Upper lobe of left lung (tissue), 6 donors: ENCODE data around the gene IL13. TPM values are rescaled to one million over a fixed set of nuclear protein-coding genes. Genes with fewer than 3 reads are reported as not detected.

Experiments
- ATAC-seq, 2 donors: fragments of 200-7000 bp; cut with Tn5 transposase; one replicate each; pipeline ENCODE4 v1.9.1; 2022; ENCODE audit warnings: mild to moderate bottlenecking in 2 of 2, moderate library complexity in 2 of 2; ENCODE audit not compliant: low FRiP score in 2 of 2
- DNase-seq, 2 donors: peaks; one replicate each; pipeline ENCODE4 v3.0.0-alpha.2; 2019 to 2020
- H3K27ac ChIP-seq, 4 donors: fragments of 200-600 bp; sonication (generic); one replicate each; pipeline ENCODE4 v1.5.1; 2016 to 2019
- H3K27me3 ChIP-seq, 4 donors: fragments of 200-600 bp; sonication (generic); one replicate each; pipeline ENCODE4 v1.5.1; 2017 to 2019
- H3K36me3 ChIP-seq, 4 donors: fragments of 200-600 bp; sonication (generic); one replicate each; pipeline ENCODE4 v1.5.1; 2016 to 2019
- H3K4me1 ChIP-seq, 4 donors: fragments of 200-600 bp; sonication (generic); one replicate each; pipeline ENCODE4 v1.5.1; 2018 to 2019
- H3K4me3 ChIP-seq, 4 donors: fragments of 200-600 bp; sonication (generic); one replicate each; pipeline ENCODE4 v1.5.1; 2017 to 2019; ENCODE audit warnings: mild to moderate bottlenecking in 2 of 4, moderate library complexity in 1 of 4
- H3K9me3 ChIP-seq, 4 donors: fragments of 200-600 bp; sonication (generic); one replicate each; pipeline ENCODE4 v1.5.1; 2018 to 2019
- EP300 ChIP-seq, 4 donors: sonication (generic); formaldehyde crosslinking; IDR thresholded peaks; one replicate each; pipeline ENCODE4 v1.5.1; 2017; ENCODE audit warnings: antibody characterized with exemption in 4 of 4, control low read depth in 2 of 4
- POLR2A ChIP-seq, 4 donors: fragments of 450-650 bp; IDR thresholded peaks; one replicate each; pipeline ENCODE4 v1.5.1; 2016 to 2017; ENCODE audit warnings: antibody characterized with exemption in 4 of 4, mild to moderate bottlenecking in 2 of 4
- POLR2AphosphoS5 ChIP-seq, 2 donors: sonication (generic); formaldehyde crosslinking; IDR thresholded peaks; one replicate each; pipeline ENCODE4 v1.5.1; 2017; ENCODE audit warnings: antibody characterized with exemption in 2 of 2
- WGBS, 2 donors: methylation state at CpG; one replicate each; pipeline ENCODE4 v1.1.5; 2017 to 2018; 5-methylcytosine and 5-hydroxymethylcytosine counted together
- total RNA-seq, 6 donors: library from RNA; depleted of rRNA in 4 of 6; stranded (reverse); fragments of >200 nt in 4 of 6; gene quantifications; one replicate each; pipeline versions ENCODE4 v1.1.0 to v1.2.1, GENCODE V29; 2016 to 2021
- TF ChIP-seq, protein P1 (sequence below), 6 experiments: fragments of 450-650 bp in 4 of 6; fragments of 200-600 bp in 2 of 6; sonication (generic) in 2 of 6; IDR thresholded peaks; one replicate each; pipeline ENCODE4 v1.5.1; 2016 to 2019; ENCODE audit warnings: antibody characterized with exemption in 6 of 6
- donor health status: DM: no; HTN: no; CAD: no; lungs with moderate emphysema.
- donor health status: DM: no; HTN: yes; CAD: no; lungs with severe emphysema.

The IL13 gene
- total RNA-seq, 6 donors from 2014 or later: 0.49 to 1.0 TPM; not detected in 4

DNA sequence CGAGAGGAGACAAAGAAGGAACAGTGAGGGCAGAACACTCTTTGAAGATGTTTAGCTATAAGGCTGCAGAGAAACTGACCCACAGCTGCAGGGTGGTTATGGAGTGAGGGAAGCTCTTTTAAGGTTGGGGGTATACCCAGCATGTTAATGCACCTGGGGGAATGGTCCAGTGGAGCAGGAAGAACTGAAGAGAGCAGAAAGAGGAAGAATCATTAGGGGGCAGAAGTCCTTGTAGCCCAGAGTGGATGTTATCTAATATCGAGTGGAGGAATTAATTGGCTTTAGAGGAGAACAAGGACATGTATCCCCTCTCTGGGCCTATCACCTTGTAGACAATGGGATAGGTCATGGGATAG lies 23.5 kb downstream of the IL13 start:
- Histone ChIP-seq H3K4me1 (peaks cover 0 to 6% (median 3%) of the 10 kb centered on the region in 4 donors), H3K27me3 (no peaks in the 10 kb centered on the region), H3K4me3 (no peak overlapping the region), H3K9me3 (no peaks in the 10 kb centered on the region), H3K27ac (no peak overlapping the region), H3K36me3 (no peaks in the 10 kb centered on the region)
- DNase-seq (no peak), ATAC-seq (no peak)
- 88 to 96% methylated on average over 2 of the region's 2 CpGs for WGBS, 2 donors
- no peak for TF ChIP-seq EP300 (IDR thresholded peaks at IDR 0.05)
- TF ChIP-seq POLR2AphosphoS5 (IDR thresholded peaks at IDR 0.05): no peak
- TF ChIP-seq, protein P1, sequence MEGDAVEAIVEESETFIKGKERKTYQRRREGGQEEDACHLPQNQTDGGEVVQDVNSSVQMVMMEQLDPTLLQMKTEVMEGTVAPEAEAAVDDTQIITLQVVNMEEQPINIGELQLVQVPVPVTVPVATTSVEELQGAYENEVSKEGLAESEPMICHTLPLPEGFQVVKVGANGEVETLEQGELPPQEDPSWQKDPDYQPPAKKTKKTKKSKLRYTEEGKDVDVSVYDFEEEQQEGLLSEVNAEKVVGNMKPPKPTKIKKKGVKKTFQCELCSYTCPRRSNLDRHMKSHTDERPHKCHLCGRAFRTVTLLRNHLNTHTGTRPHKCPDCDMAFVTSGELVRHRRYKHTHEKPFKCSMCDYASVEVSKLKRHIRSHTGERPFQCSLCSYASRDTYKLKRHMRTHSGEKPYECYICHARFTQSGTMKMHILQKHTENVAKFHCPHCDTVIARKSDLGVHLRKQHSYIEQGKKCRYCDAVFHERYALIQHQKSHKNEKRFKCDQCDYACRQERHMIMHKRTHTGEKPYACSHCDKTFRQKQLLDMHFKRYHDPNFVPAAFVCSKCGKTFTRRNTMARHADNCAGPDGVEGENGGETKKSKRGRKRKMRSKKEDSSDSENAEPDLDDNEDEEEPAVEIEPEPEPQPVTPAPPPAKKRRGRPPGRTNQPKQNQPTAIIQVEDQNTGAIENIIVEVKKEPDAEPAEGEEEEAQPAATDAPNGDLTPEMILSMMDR (IDR thresholded peaks at IDR 0.05): no peak
- no peak for TF ChIP-seq POLR2A (IDR thresholded peaks at IDR 0.05)

DNA sequence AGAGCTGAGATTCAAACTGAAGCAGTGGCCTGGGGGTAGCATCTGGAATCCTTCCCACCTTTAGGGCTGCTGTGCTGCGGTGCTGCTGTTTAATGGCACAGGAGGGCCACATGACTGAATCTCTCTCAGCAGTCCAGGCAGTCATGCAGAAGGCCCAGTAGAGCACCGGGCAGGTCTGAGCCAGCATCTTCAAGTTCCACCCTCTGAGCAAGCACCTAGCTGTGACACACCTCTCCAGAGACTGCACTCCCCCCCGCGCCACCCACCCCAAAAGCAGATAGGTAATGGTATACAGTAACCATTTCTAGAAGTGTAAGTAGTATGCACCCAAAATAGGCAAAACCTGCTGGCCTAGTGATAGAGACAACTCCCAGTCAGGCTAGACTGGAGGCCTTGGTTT lies 24.0 kb downstream of the IL13 start:
- DNase-seq (no peak), ATAC-seq (no peak)
- no peak for TF ChIP-seq POLR2AphosphoS5 (IDR thresholded peaks at IDR 0.05)
- TF ChIP-seq EP300 (IDR thresholded peaks at IDR 0.05): no peak
- TF ChIP-seq, protein P1 (IDR thresholded peaks at IDR 0.05): no peak
- no peak for TF ChIP-seq POLR2A (IDR thresholded peaks at IDR 0.05)
- peaks cover 0 to 6% (median 2%) of the 10 kb centered on the region in 4 donors for H3K4me1 ChIP-seq
- H3K36me3 ChIP-seq: no peaks in the 10 kb centered on the region
- H3K27ac ChIP-seq: no peak overlapping the region
- H3K9me3 ChIP-seq: no peaks in the 10 kb centered on the region
- 97 to 98% methylated on average over 3 to 4 of the region's 4 CpGs for WGBS, 2 donors
- H3K4me3 ChIP-seq: no peak overlapping the region
- no peaks in the 10 kb centered on the region for H3K27me3 ChIP-seq

DNA sequence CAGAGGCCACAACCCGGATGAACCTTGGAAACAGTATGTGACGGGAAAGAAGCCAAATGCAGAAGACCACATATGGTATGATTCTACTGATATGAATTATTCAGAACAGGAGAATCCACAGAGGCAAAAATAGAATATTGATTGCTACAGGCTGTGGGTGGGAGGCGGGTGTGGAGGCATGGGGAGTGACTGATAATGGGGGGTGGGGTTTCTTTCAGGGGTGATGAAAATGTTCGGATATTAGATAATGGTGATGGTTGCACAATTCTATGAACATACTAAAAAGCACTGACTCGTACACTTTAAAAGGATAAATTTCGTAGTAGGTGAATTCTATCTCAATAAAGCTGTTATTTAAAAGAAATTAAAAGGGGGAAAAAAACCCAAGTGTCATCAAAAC lies 26.5 kb downstream of the IL13 start:
- Histone ChIP-seq H3K36me3 (no peaks in the 10 kb centered on the region), H3K4me1 (peaks cover 0 to 6% (median 0%) of the 10 kb centered on the region in 4 donors), H3K9me3 (no peaks in the 10 kb centered on the region), H3K4me3 (no peak overlapping the region), H3K27ac (no peak overlapping the region), H3K27me3 (no peaks in the 10 kb centered on the region)
- DNase-seq (no peak), ATAC-seq (no peak)
- 83 to 87% methylated on average over 6 of the region's 6 CpGs for WGBS, 2 donors
- TF ChIP-seq, protein P1 (IDR thresholded peaks at IDR 0.05): no peak
- TF ChIP-seq POLR2AphosphoS5 (IDR thresholded peaks at IDR 0.05): no peak
- no peak for TF ChIP-seq EP300 (IDR thresholded peaks at IDR 0.05)
- TF ChIP-seq POLR2A (IDR thresholded peaks at IDR 0.05): no peak

DNA sequence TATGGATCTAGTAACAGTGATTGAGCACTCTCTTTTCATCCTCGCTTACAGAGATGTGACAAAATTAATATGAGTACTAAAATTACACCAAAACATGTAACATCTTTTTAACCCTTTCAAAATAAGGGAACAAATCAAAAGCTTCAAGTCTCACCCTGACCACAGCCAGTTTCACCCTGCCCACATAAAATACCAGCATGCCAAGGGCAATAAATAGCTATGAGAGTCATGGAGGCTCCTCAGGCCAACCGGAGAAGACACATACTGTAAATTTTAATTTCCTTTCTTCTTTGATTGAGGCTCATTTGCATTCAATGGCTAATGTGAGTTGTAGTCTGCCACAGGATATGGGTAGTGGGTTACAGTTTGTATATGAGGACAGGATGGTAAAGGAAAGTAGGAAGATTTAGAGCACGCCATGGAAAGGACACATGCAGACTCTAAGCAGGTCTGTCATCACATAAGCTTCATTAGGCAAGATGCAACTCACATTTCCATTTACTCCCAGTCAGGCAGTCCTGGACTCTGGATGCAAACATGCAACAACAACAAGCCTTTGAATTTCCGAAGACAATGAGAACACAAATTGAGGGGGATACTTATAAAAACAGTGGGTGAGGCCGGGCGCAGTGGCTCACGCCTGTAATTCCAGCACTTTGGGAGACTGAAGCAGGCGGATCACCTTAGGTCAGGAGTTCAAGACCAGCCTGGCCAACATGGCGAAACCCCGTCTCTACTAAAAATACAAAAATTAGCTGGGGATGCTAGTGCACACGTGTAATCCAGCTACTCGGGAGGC lies 27.1 kb downstream of the IL13 start:
- H3K9me3 ChIP-seq: no peaks in the 10 kb centered on the region
- no peaks in the 10 kb centered on the region for H3K36me3 ChIP-seq
- DNase-seq (no peak), ATAC-seq (no peak)
- WGBS, 2 donors: 87 to 92% methylated on average over 12 of the region's 12 CpGs
- TF ChIP-seq POLR2AphosphoS5 (IDR thresholded peaks at IDR 0.05): no peak
- no peak for TF ChIP-seq EP300 (IDR thresholded peaks at IDR 0.05)
- no peak for TF ChIP-seq POLR2A (IDR thresholded peaks at IDR 0.05)
- TF ChIP-seq, protein P1 (IDR thresholded peaks at IDR 0.05): no peak
- H3K27ac ChIP-seq: no peak overlapping the region
- H3K4me1 ChIP-seq: peaks cover 0 to 6% (median 0%) of the 10 kb centered on the region in 4 donors
- no peaks in the 10 kb centered on the region for H3K27me3 ChIP-seq
- H3K4me3 ChIP-seq: no peak overlapping the region

DNA sequence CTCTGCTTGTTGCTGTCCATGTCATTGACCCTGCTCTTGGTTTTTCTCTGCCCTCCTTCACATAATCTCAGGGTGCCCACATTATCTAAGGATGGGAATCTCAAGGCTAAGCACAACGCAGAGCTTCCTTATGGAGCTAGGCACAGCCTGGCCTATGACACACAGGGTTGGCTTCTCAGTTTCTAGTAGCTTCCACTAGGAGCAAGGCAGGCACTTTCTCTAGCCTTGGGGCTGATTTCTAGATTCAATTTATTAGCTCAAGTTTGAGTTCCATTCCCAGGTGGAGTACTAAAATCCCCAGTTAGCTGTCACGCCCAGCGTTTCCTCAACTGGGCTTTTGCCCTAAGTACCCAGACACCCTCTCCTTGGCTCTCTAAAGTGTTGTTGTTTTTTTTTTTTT lies 28.2 kb downstream of the IL13 start:
- WGBS, 2 donors: 93 to 95% methylated on average over 3 of the region's 3 CpGs
- H3K27ac ChIP-seq: no peak overlapping the region
- no peak for TF ChIP-seq EP300 (IDR thresholded peaks at IDR 0.05)
- TF ChIP-seq POLR2AphosphoS5 (IDR thresholded peaks at IDR 0.05): no peak
- TF ChIP-seq POLR2A (IDR thresholded peaks at IDR 0.05): no peak
- TF ChIP-seq, protein P1 (IDR thresholded peaks at IDR 0.05): no peak
- ATAC-seq (no peak), DNase-seq (no peak)
- H3K9me3 ChIP-seq: no peaks in the 10 kb centered on the region
- H3K27me3 ChIP-seq: no peaks in the 10 kb centered on the region
- H3K36me3 ChIP-seq: no peaks in the 10 kb centered on the region
- H3K4me3 ChIP-seq: no peak overlapping the region
- H3K4me1 ChIP-seq: peaks cover 0 to 6% (median 0%) of the 10 kb centered on the region in 4 donors
